Effector memory CD8-positive, alpha-beta T cell (primary cell): ENCODE results near the gene MTUS2.
A peak's percentile ranks its signal among the peaks of the same experiment; 100 is the strongest.
"Not testable (repeated sequence)": the region's sequence is repeated elsewhere in the genome, so short reads cannot be mapped to it uniquely, and the experiment has no call there.

Experiments
- ATAC-seq: fragments of 150-1000 bp; cut with Tn5 transposase; replicated peaks from 2 replicates; pipeline ENCODE4 v1.10.0; 2021; ENCODE audit warnings: mild to moderate bottlenecking, moderate library complexity
- DNase-seq, 3 experiments: peaks; one replicate each; pipeline ENCODE4 v3.0.0; 2021
- H3K27ac Mint-ChIP-seq, 2 donors: one replicate each; pipeline ENCODE4 v1.8.0; 2022; ENCODE audit warnings: mild to moderate bottlenecking in 2 of 2, mixed read lengths in 2 of 2, moderate library complexity in 2 of 2
- H3K27me3 Mint-ChIP-seq, 2 donors: one replicate each; pipeline ENCODE4 v1.8.0; 2022; ENCODE audit warnings: mixed read lengths in 2 of 2
- H3K36me3 Mint-ChIP-seq: one replicate; pipeline ENCODE4 v1.8.0; 2022; ENCODE audit warnings: mild to moderate bottlenecking, moderate library complexity, mixed read lengths; ENCODE audit not compliant: insufficient read depth
- H3K4me1 Mint-ChIP-seq, 2 donors: one replicate each; pipeline ENCODE4 v1.8.0; 2022; ENCODE audit warnings: low read depth in 2 of 2, mixed read lengths in 2 of 2
- H3K4me3 Mint-ChIP-seq, 2 donors: one replicate each; pipeline ENCODE4 v1.8.0; 2022; ENCODE audit warnings: mild to moderate bottlenecking in 2 of 2, mixed read lengths in 2 of 2, moderate library complexity in 2 of 2
- H3K9me3 Mint-ChIP-seq, 2 donors: one replicate each; pipeline ENCODE4 v1.8.0; 2022; ENCODE audit warnings: mixed read lengths in 2 of 2

MTUS2 gene

DNA sequence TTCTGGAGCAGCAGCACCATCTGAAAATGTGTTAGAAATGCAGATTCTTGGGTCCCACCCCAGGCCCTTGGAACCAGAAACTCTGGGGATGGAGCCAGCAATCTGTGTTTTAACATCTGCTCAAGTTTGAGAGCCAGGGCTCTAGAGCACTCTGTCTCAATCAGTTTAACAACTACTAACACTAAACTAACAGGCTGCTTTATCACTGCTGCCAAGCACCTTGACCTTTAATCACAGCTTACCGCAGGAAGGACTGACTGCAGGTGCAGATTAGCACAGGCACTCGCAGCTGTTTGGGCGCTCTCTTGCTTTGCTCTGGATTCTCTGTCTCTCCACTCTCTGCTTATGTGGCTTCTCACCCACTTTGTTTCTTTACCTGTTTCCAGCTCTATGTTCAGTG, 163.5 kb downstream of the MTUS2 start:
- no peaks in the 10 kb centered on the region for H3K4me1 Mint-ChIP-seq
- H3K9me3 Mint-ChIP-seq, result peaks cover 0 to 9% of the 10 kb centered on the region in 2 donors
- ATAC-seq (no peak), DNase-seq (no peak)
- no peaks in the 10 kb centered on the region for H3K36me3 Mint-ChIP-seq
- no peak overlapping the region for H3K4me3 Mint-ChIP-seq
- H3K27me3 Mint-ChIP-seq, result peaks cover 0 to 8% of the 10 kb centered on the region in 2 donors
- no peak overlapping the region for H3K27ac Mint-ChIP-seq

DNA sequence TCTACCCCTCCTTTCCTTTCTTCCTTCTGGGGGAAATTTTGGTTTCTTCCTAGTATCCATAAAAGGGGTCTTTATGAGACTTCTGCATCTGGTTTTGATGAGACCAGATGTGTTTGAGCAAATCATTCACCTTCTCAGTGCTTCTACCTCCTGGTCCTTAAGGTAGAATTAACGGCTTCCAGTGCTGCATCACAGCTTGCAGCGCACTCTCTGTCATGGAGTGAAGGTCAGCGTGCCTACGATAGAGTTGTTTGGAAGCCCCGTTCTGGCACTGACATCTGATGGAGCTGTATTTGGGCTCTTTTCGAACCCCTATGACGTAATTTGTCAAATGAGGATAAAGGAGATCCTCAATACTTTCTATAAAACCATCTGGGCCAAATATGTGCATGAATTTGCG, 164.2 kb downstream of the MTUS2 start:
- Mint-ChIP-seq H3K4me3 (no peak overlapping the region), H3K27me3 (peaks cover 0 to 8% of the 10 kb centered on the region in 2 donors), H3K9me3 (peaks cover 0 to 12% of the 10 kb centered on the region in 2 donors), H3K27ac (no peak overlapping the region), H3K36me3 (no peaks in the 10 kb centered on the region), H3K4me1 (no peaks in the 10 kb centered on the region)
- no peak for ATAC-seq
- DNase-seq, result no peak

GRCh38 chr13:28984825-28985224, 164.7 kb downstream of the MTUS2 start:
- Mint-ChIP-seq H3K4me3 (no peak overlapping the region), H3K36me3 (no peaks in the 10 kb centered on the region), H3K27me3 (peaks cover 0 to 8% of the 10 kb centered on the region in 2 donors), H3K4me1 (no peaks in the 10 kb centered on the region), H3K27ac (no peak overlapping the region), H3K9me3 (peaks cover 0 to 14% of the 10 kb centered on the region in 2 donors)
- no peak for DNase-seq
- ATAC-seq, result no peak

- Mint-ChIP-seq H3K27ac (peak overlapping the region in 1 of 2 donors; percentile 2), H3K9me3 (peaks cover 0 to 12% of the 10 kb centered on the region in 2 donors)
- H3K4me1 Mint-ChIP-seq, DNase-seq, H3K4me3 Mint-ChIP-seq, H3K27me3 Mint-ChIP-seq, H3K36me3 Mint-ChIP-seq, ATAC-seq: not testable (repeated sequence)
Observed at GRCh38 chr13:28990378-28990777, 170.2 kb downstream of the MTUS2 start.

DNA sequence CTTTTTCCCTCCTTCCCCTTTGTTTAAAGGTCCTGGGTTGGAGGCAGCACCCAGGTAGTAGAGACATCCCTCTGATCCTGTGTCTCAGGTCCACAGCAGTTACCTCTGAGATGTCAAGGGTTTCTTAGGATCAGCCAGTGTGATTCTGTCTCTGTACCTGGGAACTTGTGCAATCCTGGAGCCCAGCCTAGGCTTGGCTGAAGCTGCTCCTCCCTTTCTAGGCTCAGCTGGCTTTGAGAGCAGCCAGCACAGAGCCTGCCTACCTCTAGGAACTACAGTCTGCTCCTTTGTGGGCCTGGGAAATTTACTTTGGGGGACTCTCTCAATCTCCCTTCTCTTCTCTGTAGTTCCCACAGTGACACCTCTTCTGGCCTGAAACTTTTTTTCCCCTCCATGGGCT, 171.6 kb downstream of the MTUS2 start:
- Mint-ChIP-seq H3K4me3 (no peak overlapping the region), H3K27me3 (peaks cover 0 to 7% of the 10 kb centered on the region in 2 donors), H3K4me1 (no peaks in the 10 kb centered on the region), H3K9me3 (peaks cover 4 to 14% of the 10 kb centered on the region in 2 donors), H3K27ac (no peak overlapping the region), H3K36me3 (no peaks in the 10 kb centered on the region)
- ATAC-seq (no peak), DNase-seq (no peak)

DNA sequence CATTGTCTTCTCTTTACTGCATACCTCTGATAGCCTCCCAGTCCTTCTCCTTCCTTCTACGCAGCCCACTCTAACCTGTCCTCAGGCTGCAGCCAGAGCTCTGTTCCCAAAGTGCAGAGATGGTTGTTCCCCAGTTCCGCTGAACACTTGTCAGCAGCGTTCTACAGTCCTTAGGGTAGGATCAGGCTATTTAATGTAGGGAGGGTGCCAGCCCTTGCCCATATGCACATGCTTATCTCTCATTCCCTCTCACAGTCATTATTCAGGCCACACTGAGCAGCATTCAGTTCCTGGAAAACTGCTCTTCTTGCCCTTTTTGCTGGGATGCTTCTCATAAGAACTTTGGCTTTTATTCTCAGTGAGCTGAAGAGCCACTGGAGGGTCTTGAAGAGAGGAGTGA, 180.7 kb downstream of the MTUS2 start:
- no peak overlapping the region for H3K27ac Mint-ChIP-seq
- no peaks in the 10 kb centered on the region for H3K4me1 Mint-ChIP-seq
- peaks cover 12 to 18% of the 10 kb centered on the region in 2 donors for H3K9me3 Mint-ChIP-seq
- peaks cover 3% of the 10 kb centered on the region for H3K36me3 Mint-ChIP-seq
- ATAC-seq (no peak), DNase-seq (no peak)
- no peak overlapping the region for H3K4me3 Mint-ChIP-seq
- peaks cover 7 to 27% of the 10 kb centered on the region in 2 donors for H3K27me3 Mint-ChIP-seq

DNA sequence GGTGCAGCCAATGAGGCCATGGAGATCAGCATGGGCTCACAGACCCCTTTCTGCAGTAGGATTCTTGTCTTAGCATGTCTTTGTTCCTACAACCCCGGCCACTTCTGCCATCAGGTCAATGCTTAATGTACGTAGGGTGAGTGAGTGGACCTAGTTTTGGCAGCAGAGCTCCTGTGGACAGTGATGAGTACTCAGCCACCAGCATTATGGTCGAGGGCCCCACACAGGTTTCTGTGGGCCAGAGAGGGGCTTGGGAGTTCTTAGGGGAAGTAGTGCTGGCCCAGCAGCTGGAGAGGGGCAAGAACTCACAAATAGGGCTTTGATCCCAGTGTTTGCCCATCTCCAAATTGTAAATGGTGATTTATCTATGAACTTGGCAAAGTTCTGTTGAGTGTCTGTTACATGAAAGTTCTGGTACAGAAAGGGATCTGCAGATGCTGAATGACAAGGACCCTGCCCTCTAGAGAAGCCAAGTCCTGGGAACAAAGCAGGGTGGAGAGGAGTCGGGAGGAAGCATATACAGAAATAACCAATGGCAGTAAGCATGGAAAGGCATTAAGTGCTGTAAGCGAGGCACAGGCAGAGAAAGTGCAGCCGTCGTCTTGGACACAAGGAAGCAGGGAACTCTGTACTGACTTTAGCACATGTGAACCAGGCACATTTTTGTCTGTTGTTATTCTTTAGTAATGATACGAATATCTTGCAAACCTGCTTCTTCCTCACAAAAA, 185.1 kb downstream of the MTUS2 start:
- Mint-ChIP-seq H3K27ac (no peak overlapping the region), H3K9me3 (peaks cover 6 to 10% of the 10 kb centered on the region in 2 donors), H3K4me1 (no peaks in the 10 kb centered on the region), H3K27me3 (peaks cover 7 to 40% of the 10 kb centered on the region in 2 donors), H3K36me3 (peaks cover 2% of the 10 kb centered on the region), H3K4me3 (no peak overlapping the region)
- no peak for DNase-seq
- ATAC-seq, result no peak

GRCh38 chr13:29005763-29006120, 185.6 kb downstream of the MTUS2 start:
- DNase-seq (no peak), ATAC-seq (no peak)
- Mint-ChIP-seq H3K27me3 (peaks cover 7 to 40% of the 10 kb centered on the region in 2 donors), H3K4me1 (no peaks in the 10 kb centered on the region), H3K36me3 (no peaks in the 10 kb centered on the region), H3K27ac (no peak overlapping the region), H3K4me3 (no peak overlapping the region), H3K9me3 (peaks cover 4 to 6% of the 10 kb centered on the region in 2 donors)

- Mint-ChIP-seq H3K27ac (no peak overlapping the region), H3K9me3 (no peaks in the 10 kb centered on the region), H3K4me1 (no peaks in the 10 kb centered on the region), H3K27me3 (peaks cover under 1 to 33% of the 10 kb centered on the region in 2 donors), H3K36me3 (no peaks in the 10 kb centered on the region), H3K4me3 (no peak overlapping the region)
- DNase-seq (no peak), ATAC-seq (no peak)
Observed at GRCh38 chr13:29006359-29006850, 186.3 kb downstream of the MTUS2 start.

DNA sequence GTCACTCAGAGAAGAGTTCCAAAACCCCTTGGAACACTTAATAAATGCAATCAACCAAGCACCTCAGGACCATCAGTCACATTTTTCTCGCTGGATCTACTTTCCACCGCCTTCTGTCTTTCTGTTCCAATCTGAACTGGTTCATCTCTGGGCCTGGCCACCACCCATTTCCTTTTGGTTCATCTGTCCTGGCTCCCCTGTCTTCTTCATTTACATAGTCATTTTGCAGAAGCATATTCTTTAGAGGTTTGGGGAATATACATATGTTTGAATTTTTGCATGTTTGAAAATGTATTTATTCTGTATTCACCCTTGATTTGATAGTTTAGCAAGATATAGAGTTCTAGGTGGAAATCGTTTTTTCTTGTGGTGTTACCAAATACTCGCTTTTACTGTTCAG, 188.2 kb downstream of the MTUS2 start:
- Mint-ChIP-seq H3K36me3 (no peaks in the 10 kb centered on the region), H3K4me3 (no peak overlapping the region), H3K27ac (no peak overlapping the region), H3K9me3 (peaks cover 0 to 1% of the 10 kb centered on the region in 2 donors), H3K27me3 (peaks cover 0 to 30% of the 10 kb centered on the region in 2 donors), H3K4me1 (no peaks in the 10 kb centered on the region)
- ATAC-seq (no peak), DNase-seq (no peak)

GRCh38 chr13:29020314-29020713, 200.2 kb downstream of the MTUS2 start:
- no peak for ATAC-seq
- peaks cover 0 to 4% of the 10 kb centered on the region in 2 donors for H3K9me3 Mint-ChIP-seq
- no peaks in the 10 kb centered on the region for H3K36me3 Mint-ChIP-seq
- peaks cover 0 to 2% of the 10 kb centered on the region in 2 donors for H3K4me1 Mint-ChIP-seq
- H3K4me3 Mint-ChIP-seq, result no peak overlapping the region
- no peak for DNase-seq
- peak overlapping the region in 1 of 2 donors; percentile 4 for H3K27ac Mint-ChIP-seq
- peaks cover 0 to 4% of the 10 kb centered on the region in 2 donors for H3K27me3 Mint-ChIP-seq

DNA sequence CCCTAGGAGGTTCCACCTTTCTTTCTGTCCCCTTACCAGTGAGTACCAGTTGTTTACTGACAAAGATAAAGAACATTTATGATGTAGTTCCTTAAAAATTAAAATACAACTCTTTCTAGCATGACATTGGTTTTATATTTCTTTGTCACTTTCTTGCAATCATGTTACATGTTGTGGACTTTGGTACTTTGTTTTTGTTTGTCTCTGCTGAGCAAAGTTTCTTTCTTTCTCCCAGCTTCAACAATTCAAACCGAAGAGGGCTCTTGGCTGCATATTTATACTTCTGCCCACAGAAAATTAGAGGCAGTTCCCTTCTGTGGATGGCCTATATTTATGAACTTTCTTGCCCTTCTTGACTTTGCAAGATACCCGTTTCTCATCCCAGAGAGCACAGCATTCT, 201.2 kb downstream of the MTUS2 start:
- no peak for ATAC-seq
- H3K9me3 Mint-ChIP-seq, result peaks cover 0 to 4% of the 10 kb centered on the region in 2 donors
- no peak overlapping the region for H3K4me3 Mint-ChIP-seq
- peaks cover 0 to 2% of the 10 kb centered on the region in 2 donors for H3K4me1 Mint-ChIP-seq
- peaks cover 0 to 9% of the 10 kb centered on the region in 2 donors for H3K27me3 Mint-ChIP-seq
- H3K27ac Mint-ChIP-seq, result no peak overlapping the region
- DNase-seq, result no peak
- H3K36me3 Mint-ChIP-seq, result no peaks in the 10 kb centered on the region

DNA sequence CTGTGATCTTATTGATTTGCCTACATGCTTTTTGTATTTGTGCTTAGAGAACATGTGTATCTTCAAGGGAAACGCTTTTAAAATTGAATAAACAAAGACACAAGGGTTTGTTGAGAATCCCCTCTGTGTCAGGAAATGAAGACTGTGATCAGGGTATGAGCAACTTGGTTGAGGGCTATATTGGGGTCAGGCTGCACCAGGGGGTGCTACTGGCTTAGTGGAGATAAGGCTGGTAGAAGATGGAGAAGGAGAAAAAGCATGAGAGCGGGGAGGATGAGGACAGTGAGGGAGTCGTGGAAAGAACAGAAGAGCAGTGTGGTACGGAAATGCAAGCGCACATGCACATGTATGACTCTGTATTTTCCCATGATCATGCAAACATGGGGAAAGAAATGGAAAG, 201.6 kb downstream of the MTUS2 start:
- ATAC-seq, result no peak
- H3K27ac Mint-ChIP-seq, result no peak overlapping the region
- H3K9me3 Mint-ChIP-seq, result peaks cover 0 to 4% of the 10 kb centered on the region in 2 donors
- H3K4me3 Mint-ChIP-seq, result no peak overlapping the region
- peaks cover 0 to 9% of the 10 kb centered on the region in 2 donors for H3K27me3 Mint-ChIP-seq
- no peak for DNase-seq
- peaks cover 0 to 2% of the 10 kb centered on the region in 2 donors for H3K4me1 Mint-ChIP-seq
- no peaks in the 10 kb centered on the region for H3K36me3 Mint-ChIP-seq

GRCh38 chr13:29022410-29022809, 202.3 kb downstream of the MTUS2 start:
- Mint-ChIP-seq H3K9me3 (peaks cover 0 to 4% of the 10 kb centered on the region in 2 donors), H3K27ac (no peak overlapping the region), H3K4me1 (peaks cover 0 to 2% of the 10 kb centered on the region in 2 donors), H3K4me3 (no peak overlapping the region), H3K27me3 (peaks cover 0 to 9% of the 10 kb centered on the region in 2 donors), H3K36me3 (no peaks in the 10 kb centered on the region)
- no peak for ATAC-seq
- DNase-seq, result no peak
